ENCODE measurements around the gene NDUFA6. TPM values are rescaled to one million over a fixed set of nuclear protein-coding genes. Genes with fewer than 3 reads are reported as not detected.
"Not testable (repeated sequence)": the region's sequence is repeated elsewhere in the genome, so short reads cannot be mapped to it uniquely, and the experiment has no call there.

NDUFA6 gene
- total and polyA plus RNA-seq, 2 experiments from 2014 or later: 56.3 to 180 TPM

DNA sequence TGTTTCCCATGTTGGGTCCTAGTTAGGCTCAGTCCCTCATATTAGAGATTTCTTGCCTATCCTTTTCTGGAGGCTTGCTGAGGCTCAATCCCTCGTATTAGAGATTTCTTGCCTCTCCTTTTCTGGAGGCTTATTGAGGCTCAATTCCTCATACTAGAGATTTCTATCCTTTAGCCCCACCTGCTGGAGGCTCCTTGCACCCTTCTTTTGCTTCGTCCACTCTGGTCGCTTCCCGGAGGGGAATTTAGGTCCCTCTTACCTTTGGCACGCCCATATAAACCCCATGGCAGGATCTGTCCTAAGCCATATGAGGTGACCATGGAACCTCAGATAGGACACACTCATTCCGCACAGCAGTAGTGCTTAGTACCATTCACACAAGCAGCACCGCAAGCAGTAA is 24.1 kb upstream of the NDUFA6 start:
- Histone ChIP-seq H3K9me2 (ENCODE audit: insufficient read depth) (no peaks in the 10 kb centered on the region), H3K4me3 (no peak overlapping the region), H3F3A (ENCODE audit: insufficient read depth) (no peaks in the 10 kb centered on the region), H3K27ac (no peak overlapping the region), H2AFZ (no peak overlapping the region), H3K36me3 (ENCODE audit: low read depth) (no peaks in the 10 kb centered on the region), H3K9me3 (ENCODE audit: low read depth) (no peaks in the 10 kb centered on the region), H3K27me3 (replicated peaks; ENCODE audit: insufficient read depth) (no peaks in the 10 kb centered on the region), H3K79me2 (ENCODE audit: insufficient read depth) (no peaks in the 10 kb centered on the region), H3K4me2 (ENCODE audit: unreplicated experiment) (no peak overlapping the region), H3K9ac (no peak overlapping the region), H4K20me1 (ENCODE audit: insufficient read depth) (no peaks in the 10 kb centered on the region), H3K4me1 (ENCODE audit: insufficient read depth) (no peaks in the 10 kb centered on the region)
- WGBS, 2 experiments (ENCODE audit: low coverage in 1 of 2, low lambda C conversion rate in 2 of 2, missing lambda C conversion rate in 2 of 2): 65 to 68% methylated on average over 7 of the region's 7 CpGs
- TF ChIP-seq EZH2 (IDR thresholded peaks at IDR 0.05; ENCODE audit: insufficient read depth, poor library complexity, severe bottlenecking) (no peak), EZH2phosphoT487 (IDR thresholded peaks at IDR 0.05; ENCODE audit: insufficient read depth, low read depth) (no peak)
- in situ Hi-C loops (cut with MboI): no loop called here
- DNase-seq: peak; percentile 39

DNA sequence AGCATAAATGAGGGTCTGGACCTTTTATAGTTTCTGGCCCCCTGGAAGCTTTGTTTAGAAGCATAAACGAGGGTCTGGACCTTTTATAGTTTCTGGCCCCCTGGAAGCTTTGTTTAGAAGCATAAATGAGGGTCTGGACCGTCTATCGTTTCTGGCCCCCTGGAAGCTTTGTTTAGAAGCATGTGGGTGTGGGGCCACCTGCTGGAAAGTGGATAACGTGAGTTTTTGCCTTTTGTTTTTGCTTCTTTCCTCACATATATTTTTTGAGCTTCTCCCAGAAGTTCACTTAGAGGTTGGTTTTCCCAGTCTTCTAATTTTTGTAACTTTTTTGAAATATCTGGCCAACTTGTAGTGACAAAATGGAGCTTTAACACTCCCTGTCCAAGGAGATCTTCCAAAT is 22.2 kb upstream of the NDUFA6 start:
- H2AFZ ChIP-seq; H3K4me1 ChIP-seq (ENCODE audit: insufficient read depth); H3K79me2 ChIP-seq (ENCODE audit: insufficient read depth); H3K4me2 ChIP-seq (ENCODE audit: unreplicated experiment); H3F3A ChIP-seq (ENCODE audit: insufficient read depth); H3K9ac ChIP-seq; H3K4me3 ChIP-seq; H3K36me3 ChIP-seq (ENCODE audit: low read depth); H3K9me2 ChIP-seq (ENCODE audit: insufficient read depth); DNase-seq; in situ Hi-C loops (cut with MboI); H4K20me1 ChIP-seq (ENCODE audit: insufficient read depth); H3K9me3 ChIP-seq (ENCODE audit: low read depth); H3K27me3 ChIP-seq (replicated peaks; ENCODE audit: insufficient read depth); H3K27ac ChIP-seq: not testable (repeated sequence)
- WGBS, 2 experiments (ENCODE audit: low coverage in 1 of 2, low lambda C conversion rate in 2 of 2, missing lambda C conversion rate in 2 of 2): 20 to 25% methylated on average over 3 to 4 of the region's 4 CpGs

DNA sequence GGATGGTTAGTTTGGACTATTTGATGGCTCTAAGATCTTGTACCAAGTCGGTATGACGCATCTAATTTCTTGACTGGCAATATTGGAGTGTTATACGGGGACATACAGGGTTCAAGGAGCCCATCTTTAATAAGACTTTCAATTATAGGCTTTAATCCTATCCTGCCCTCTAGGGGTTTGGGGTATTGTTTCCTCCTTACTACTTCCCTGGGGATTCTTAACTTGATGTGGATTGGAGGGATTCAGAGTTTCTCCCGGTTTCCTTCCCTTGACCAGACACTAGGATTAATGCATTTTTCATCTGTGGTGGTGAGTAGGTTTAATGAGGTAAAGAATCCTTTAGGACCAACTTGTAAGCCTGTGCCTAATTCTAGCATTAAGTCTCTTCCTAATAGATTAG is 21.2 kb upstream of the NDUFA6 start:
- Histone ChIP-seq H4K20me1 (ENCODE audit: insufficient read depth) (no peaks in the 10 kb centered on the region), H3K4me2 (ENCODE audit: unreplicated experiment) (no peak overlapping the region), H3K4me1 (ENCODE audit: insufficient read depth) (no peaks in the 10 kb centered on the region), H3K79me2 (ENCODE audit: insufficient read depth) (no peaks in the 10 kb centered on the region), H3F3A (ENCODE audit: insufficient read depth) (no peaks in the 10 kb centered on the region), H3K36me3 (ENCODE audit: low read depth) (no peaks in the 10 kb centered on the region), H3K27me3 (replicated peaks; ENCODE audit: insufficient read depth) (no peaks in the 10 kb centered on the region), H3K9me2 (ENCODE audit: insufficient read depth) (no peaks in the 10 kb centered on the region), H2AFZ (no peak overlapping the region), H3K4me3 (no peak overlapping the region), H3K9me3 (ENCODE audit: low read depth) (no peaks in the 10 kb centered on the region), H3K27ac (no peak overlapping the region), H3K9ac (no peak overlapping the region)
- DNase-seq: no peak
- in situ Hi-C loops (cut with MboI): no loop called here
- WGBS, 2 experiments (ENCODE audit: low coverage in 1 of 2, low lambda C conversion rate in 2 of 2, missing lambda C conversion rate in 2 of 2): 74 to 77% methylated on average over 4 of the region's 4 CpGs
- TF ChIP-seq EZH2 (IDR thresholded peaks at IDR 0.05; ENCODE audit: insufficient read depth, poor library complexity, severe bottlenecking) (no peak), EZH2phosphoT487 (IDR thresholded peaks at IDR 0.05; ENCODE audit: insufficient read depth, low read depth) (no peak)

DNA sequence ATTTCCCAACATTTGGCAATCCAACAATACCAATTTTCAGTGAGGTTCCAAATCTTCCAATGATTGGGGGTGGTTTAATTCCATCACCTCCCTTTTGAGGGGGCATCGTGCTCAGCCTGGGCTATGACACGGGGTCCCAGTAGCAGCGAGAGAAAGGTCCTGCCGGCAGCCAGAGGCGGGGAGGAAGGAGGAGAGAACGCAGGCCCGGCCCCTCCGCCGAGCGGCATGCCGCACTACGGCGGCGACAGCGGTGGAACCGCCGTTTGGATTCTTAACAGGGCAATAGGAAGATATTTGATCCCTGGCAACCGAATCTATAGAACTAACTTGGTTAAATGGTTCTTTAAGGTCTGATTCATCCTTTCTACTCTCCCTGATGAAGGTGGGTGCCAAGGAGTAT is 18.3 kb upstream of the NDUFA6 start:
- H3K79me2 ChIP-seq (ENCODE audit: insufficient read depth): no peaks in the 10 kb centered on the region
- 81% methylated on average over 14 to 18 of the region's 18 CpGs for WGBS, 2 experiments (ENCODE audit: low coverage in 1 of 2, low lambda C conversion rate in 2 of 2, missing lambda C conversion rate in 2 of 2)
- no peak overlapping the region for H3K9ac ChIP-seq
- in situ Hi-C loops (cut with MboI): no loop called here
- no peak overlapping the region for H2AFZ ChIP-seq
- H3K27me3 ChIP-seq (replicated peaks; ENCODE audit: insufficient read depth): no peaks in the 10 kb centered on the region
- DNase-seq: no peak
- TF ChIP-seq EZH2 (IDR thresholded peaks at IDR 0.05; ENCODE audit: insufficient read depth, poor library complexity, severe bottlenecking) (no peak), EZH2phosphoT487 (IDR thresholded peaks at IDR 0.05; ENCODE audit: insufficient read depth, low read depth) (no peak)
- H4K20me1 ChIP-seq (ENCODE audit: insufficient read depth): no peaks in the 10 kb centered on the region
- no peak overlapping the region for H3K27ac ChIP-seq
- H3K9me2 ChIP-seq (ENCODE audit: insufficient read depth): no peaks in the 10 kb centered on the region
- no peaks in the 10 kb centered on the region for H3K4me1 ChIP-seq (ENCODE audit: insufficient read depth)
- H3K36me3 ChIP-seq (ENCODE audit: low read depth): no peaks in the 10 kb centered on the region
- H3F3A ChIP-seq (ENCODE audit: insufficient read depth): no peaks in the 10 kb centered on the region
- H3K9me3 ChIP-seq (ENCODE audit: low read depth): peaks cover 7% of the 10 kb centered on the region
- H3K4me2 ChIP-seq (ENCODE audit: unreplicated experiment): no peak overlapping the region
- no peak overlapping the region for H3K4me3 ChIP-seq

DNA sequence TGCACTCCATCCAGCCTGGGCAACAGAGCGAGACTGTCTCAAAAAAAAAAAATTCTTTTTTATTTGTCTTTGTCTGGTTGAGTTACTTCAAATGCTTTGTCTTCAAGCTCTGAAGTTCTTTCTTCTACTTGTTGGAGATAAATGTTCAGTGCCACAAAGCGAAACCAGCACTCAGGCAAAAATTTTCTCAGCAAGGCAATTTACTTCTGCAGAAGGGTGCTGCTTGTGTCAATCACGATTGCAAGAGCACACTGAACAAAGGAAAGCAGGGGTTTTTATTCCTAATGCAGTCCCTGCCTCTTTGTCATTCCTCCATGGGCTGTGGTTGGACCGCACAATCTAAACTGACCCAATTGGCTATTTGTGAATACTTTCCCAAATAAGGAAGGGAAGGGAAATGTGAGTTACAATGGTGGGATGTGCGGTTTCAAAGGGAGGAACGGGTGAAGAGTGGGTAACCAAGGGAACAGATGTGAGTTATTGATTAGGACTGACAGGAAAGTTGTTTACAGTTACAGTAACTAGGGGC is 13.8 kb upstream of the NDUFA6 start:
- not testable (repeated sequence) for H3K4me1 ChIP-seq (ENCODE audit: insufficient read depth); H3F3A ChIP-seq (ENCODE audit: insufficient read depth)
- WGBS, 2 experiments (ENCODE audit: low coverage in 1 of 2, low lambda C conversion rate in 2 of 2, missing lambda C conversion rate in 2 of 2): 71 to 82% methylated on average over 6 of the region's 6 CpGs

More for the DNA sequence above, 13.8 kb upstream of the NDUFA6 start:
- H3K27ac ChIP-seq; H3K9me2 ChIP-seq (ENCODE audit: insufficient read depth); H3K27me3 ChIP-seq (replicated peaks; ENCODE audit: insufficient read depth); H2AFZ ChIP-seq; H3K4me3 ChIP-seq; DNase-seq; H4K20me1 ChIP-seq (ENCODE audit: insufficient read depth); H3K4me2 ChIP-seq (ENCODE audit: unreplicated experiment); in situ Hi-C loops (cut with MboI); H3K9ac ChIP-seq; H3K79me2 ChIP-seq (ENCODE audit: insufficient read depth); H3K9me3 ChIP-seq (ENCODE audit: low read depth); H3K36me3 ChIP-seq (ENCODE audit: low read depth): not testable (repeated sequence)

Measured in GM23248 (cell line).